Right ventricle myocardium inferior (tissue), 1 donor: ENCODE measurements around the gene ZBTB45. TPM values are rescaled to one million over a fixed set of nuclear protein-coding genes. Genes with fewer than 3 reads are reported as not detected.
"Not testable (repeated sequence)": the region's sequence is repeated elsewhere in the genome, so short reads cannot be mapped to it uniquely, and the experiment has no call there.

Experiments
- ATAC-seq: fragments of 200-7000 bp; cut with Tn5 transposase; one replicate; pipeline ENCODE4 v1.9.1; 2020; ENCODE audit warnings: mild to moderate bottlenecking, moderate library complexity
- DNase-seq: peaks from one replicate; pipeline ENCODE4 v3.0.0; 2021; ENCODE audit errors: missing footprints
- intact Hi-C: fragments of 100-400 bp; cut with DNase I; formaldehyde crosslinking; loops from one replicate; pipeline ENCODE4 v1.11.0; 2022
- total RNA-seq: library from RNA; stranded (reverse); fragmentation: NEBNext Ultra II Directional; extraction: Animal tissue kit (Norgen Biotek cat#: 25700); gene quantifications from one replicate; pipeline ENCODE4 v1.2.1, GENCODE V29; 2021
- donor health status: DM: no; HTN: yes; CAD: no; lungs with severe emphysema.

ZBTB45 gene
- total RNA-seq, 1 donor from 2014 or later = 9.9 TPM

- DNase-seq = no peak
- no peak for ATAC-seq
- intact Hi-C loops = no loop called here
Observed at GRCh38 chr19:58515259-58515658, 4.4 kb downstream of the ZBTB45 start.

DNA sequence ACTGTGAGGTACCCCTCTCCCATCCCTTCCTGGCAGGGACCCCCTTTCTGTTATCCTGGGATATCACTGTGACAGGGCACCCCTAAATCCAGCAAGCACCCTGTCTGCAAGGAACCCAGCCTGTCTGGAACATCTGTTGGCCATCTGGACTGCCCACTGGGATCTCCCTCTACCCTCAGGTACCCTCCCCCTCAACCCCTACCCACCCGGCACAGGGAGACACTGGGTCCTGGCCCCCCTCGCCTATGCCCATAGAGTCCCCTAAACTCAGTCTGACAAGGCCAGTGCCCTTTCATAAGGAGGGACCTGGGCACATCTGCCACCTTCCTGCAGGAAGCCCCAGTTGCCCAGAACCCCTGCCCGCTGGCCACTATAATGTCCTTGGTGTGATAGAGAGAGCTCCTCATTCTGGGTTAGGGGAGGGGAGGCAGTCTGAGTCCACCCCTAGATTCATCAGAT is 5.0 kb downstream of the ZBTB45 start:
- ATAC-seq (no peak), DNase-seq (no peak)
- intact Hi-C loops = no loop called here

- peak; percentile 95 for DNase-seq
- intact Hi-C loops = no loop called here
- peak; percentile 93 for ATAC-seq
Observed at GRCh38 chr19:58513694-58514563, 5.7 kb downstream of the ZBTB45 start.

DNA sequence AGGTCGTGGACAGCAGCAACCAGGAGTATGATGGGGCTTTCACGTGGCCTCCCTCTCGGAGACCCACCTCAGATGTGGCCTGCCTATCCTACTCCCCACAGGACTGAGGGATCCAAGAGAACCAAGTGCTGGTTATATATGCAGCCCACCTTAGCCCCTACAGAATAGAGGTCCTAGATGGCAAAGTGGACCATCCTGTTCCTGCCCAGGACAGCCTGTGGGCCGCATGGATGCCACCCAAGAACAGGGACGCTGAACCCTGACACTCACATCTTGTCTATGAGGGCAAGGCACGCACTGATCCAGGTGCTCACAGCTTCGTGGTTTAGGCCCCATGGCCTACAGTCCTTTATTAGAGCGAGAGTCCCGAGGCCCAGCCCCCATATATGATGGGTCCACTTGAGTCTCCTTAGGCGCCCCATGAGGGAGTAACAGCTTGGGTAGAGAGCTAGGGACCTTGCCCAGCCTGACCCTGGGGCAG is 6.4 kb downstream of the ZBTB45 start:
- intact Hi-C loops = no loop called here
- peak; percentile 2 for ATAC-seq
- DNase-seq = no peak

GRCh38 chr19:58511353-58512208 is 8.0 kb downstream of the ZBTB45 start, which contains the start of gene SLC27A5:
Gene SLC27A5, minus strand, starts transcription at chr19:58511992. Its CDS starts 37 bp downstream, at chr19:58511955.
- intact Hi-C loops = no loop called here
- DNase-seq = no peak
- no peak for ATAC-seq

DNA sequence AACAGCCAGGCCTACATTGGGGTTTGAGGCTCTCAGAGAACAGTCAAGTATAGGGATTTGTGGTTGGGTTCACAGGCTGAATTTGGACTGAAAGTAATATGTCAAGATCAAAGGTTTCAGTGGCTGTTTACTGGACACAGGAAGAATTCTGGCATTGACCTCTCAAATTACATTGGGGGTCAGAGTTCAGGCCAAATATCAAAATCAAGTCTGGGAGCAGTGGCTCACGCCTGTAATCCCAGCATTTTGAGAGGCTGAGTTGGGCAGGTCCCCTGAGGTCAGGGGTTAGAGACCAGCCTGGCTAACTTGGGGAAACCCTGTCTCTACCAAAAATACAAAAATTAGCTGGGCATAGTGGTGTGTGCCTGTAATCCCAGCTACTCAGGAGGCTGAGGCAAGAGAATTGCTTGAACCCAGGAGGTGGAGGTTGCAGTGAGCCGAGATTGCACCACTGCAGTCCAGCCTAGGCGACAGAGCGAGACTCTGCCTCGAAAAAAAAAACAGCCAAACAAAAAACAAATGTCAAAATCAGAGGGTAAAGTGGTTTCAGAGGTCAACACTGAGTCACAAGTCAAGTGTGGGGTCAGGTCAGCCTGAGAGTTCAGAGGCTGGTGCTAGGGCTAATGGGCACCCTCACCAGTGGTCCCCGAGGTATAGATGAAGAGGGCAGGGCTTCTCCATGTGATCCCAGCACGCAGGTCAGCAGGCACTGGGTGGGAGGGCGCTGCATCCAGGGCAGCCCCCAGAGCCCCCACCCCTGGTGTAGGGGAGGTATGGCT is 9.3 kb downstream of the ZBTB45 start:
- no peak for DNase-seq
- no peak for ATAC-seq
- intact Hi-C loops = no loop called here

GRCh38 chr19:58509731-58510083 is 9.9 kb downstream of the ZBTB45 start:
- ATAC-seq = no peak
- no peak for DNase-seq
- intact Hi-C loops = no loop called here

- DNase-seq, ATAC-seq, intact Hi-C loops: not testable (repeated sequence)
Observed at GRCh38 chr19:58507602-58508223, 11.9 kb downstream of the ZBTB45 start.

DNA sequence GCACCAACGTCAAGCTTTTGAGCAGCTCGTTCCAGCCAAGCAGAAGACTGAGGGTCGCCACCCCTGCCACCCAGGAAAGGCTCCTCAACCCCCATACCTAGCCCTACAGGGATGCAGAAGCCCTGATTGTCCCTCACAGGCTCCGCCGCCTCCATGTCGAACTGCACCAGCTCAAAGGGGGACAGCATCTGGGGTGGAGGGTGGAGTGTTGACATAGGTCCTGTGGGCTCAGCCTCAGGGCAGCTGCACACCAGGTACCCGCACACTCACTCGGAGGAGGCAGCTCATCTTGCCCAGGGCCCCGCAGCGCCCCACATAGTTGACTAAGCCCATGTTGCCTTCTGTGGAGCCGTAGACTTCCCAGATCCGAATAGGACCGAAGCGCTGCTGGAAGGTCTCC is 19.4 kb downstream of the ZBTB45 start:
- intact Hi-C loops = no loop called here
- no peak for DNase-seq
- no peak for ATAC-seq

GRCh38 chr19:58499021-58499927 is 20.3 kb downstream of the ZBTB45 start:
- ATAC-seq (peak; percentile 98), DNase-seq (peak; percentile 99)
- intact Hi-C loops = no loop called here

DNA sequence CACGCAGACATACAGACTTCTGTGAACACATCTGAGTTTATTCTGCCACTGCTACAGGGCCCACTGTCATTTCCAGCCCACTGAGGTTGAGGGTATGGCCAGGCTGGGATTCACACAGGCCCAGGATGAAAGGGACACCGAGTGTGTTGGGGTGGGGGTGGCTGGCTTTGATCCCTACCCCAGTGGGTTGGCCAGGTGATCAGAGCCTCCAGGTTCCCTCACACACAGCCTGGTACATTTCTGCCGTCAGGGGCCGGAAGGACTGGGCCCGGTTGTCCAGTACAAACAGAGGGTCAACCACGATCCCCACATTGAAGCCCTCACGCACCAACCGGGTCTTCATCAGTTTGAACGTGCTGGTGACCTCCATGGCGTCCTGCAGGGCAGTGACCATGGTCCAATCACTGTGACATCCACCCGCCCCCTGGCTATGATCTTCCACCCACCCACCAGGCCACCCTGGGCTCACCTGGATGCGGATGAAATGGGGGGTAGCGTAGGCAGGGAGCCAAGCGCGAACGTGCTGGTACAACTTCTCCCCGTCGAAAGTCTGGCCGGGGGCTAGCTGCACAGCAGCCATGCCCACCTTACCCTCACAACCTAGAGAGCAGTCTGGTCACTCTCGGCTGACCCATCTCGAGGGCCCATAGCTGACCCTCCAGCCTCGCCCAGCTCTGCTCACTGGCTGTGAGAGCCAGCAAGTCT is 21.1 kb downstream of the ZBTB45 start:
- peak; percentile 12 for ATAC-seq
- DNase-seq = no peak
- intact Hi-C loops = no loop called here

- no peak for ATAC-seq
- intact Hi-C loops = no loop called here
- no peak for DNase-seq
Observed at GRCh38 chr19:58497634-58498170, 21.9 kb downstream of the ZBTB45 start.

DNA sequence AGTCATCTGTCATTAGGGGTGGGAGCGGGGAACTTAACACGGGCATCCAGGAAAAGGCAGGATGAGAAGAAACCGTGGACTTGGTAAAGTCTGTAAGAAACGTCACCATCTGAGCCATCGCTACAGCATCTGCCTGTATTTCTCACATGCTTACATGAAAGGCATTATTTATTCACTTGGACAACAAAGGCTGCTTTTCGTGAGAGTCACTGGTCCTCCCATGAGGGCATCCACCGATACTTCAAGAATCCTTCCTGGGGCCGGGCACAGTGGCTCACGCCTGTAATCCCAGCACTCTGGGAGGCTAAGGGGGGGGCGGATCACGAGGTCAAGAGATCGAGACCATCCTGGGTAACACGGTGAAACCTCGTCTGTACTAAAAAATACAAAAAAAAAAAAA is 27.3 kb downstream of the ZBTB45 start:
- no peak for DNase-seq
- intact Hi-C loops = no loop called here
- ATAC-seq = no peak

DNA sequence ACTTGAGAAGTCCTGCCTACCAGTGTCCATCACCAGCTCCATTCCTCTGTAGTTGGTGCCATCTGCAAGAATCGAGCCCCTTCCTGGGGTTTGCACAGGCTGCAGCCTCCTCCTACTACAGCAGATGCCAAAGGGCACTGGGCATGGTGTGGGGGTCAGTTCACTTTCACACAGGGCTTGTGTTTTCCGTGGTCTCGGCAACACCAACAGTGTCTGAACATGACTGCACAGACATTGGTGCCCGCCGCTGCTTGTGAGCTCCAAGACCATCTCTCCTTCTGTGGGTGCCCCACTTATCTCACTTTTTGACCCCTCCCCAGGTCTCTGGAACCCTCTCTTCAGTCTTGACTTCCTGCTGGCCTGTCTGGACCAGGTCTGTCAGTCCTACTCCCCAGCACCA is 28.2 kb downstream of the ZBTB45 start:
- ATAC-seq (no peak), DNase-seq (no peak)
- intact Hi-C loops = no loop called here

DNA sequence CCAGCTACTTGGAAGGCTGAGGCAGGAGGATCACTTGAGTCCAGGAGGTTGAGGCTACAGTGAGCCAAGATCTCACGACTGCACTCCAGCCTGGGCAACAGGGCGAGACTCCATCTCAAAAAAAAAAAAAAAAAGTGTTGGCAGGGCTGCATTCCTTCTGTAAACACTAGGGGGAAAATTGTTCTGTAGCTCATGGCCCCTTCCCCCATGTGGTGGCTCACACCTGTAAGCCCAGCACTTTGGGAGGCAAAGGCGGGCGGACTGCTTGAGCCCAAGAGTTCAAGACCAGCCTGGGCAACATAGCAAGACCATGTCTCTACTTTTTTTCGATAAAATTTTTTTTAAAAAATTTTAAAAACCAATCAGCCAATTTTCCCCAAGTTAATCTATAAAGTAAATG is 35.3 kb downstream of the ZBTB45 start:
- ATAC-seq, DNase-seq, intact Hi-C loops: not testable (repeated sequence)

- intact Hi-C loops = no loop called here
- ATAC-seq (no peak), DNase-seq (no peak)
Observed at GRCh38 chr19:58483776-58484175, 35.8 kb downstream of the ZBTB45 start.

- no peak for ATAC-seq
- no peak for DNase-seq
Observed at GRCh38 chr19:58482372-58482771, 37.2 kb downstream of the ZBTB45 start.

More at GRCh38 chr19:58482372-58482771, 37.2 kb downstream of the ZBTB45 start:
- intact Hi-C loops = no loop called here
